NOMO-1 treated with dmso at 0.1 percent for 144 hours (cell line): ENCODE results near the gene EXD1.

Experiments
- DNase-seq: peaks from one replicate; lab custom pipeline; 2025; ENCODE audit not compliant: unreplicated experiment; lab: John Stamatoyannopoulos, UW

EXD1 gene

DNA sequence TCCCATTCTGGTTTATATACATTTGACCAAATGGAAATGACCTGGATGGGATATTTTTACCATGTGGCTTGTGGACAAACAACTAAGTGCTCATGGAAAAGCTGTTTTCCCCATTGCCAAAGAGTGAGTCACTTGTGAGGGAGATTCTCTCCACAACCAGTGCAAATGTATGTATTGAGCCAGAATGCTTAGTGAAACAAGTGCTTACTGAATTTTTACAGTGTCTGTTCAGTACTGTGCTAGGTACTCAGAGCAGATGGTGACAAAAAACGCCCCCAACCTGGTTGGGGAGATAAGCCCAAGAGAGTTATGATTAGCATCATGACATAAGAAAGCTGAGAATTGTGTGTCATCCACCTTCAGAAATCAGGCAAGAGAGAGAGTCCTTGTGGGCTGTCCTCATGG is 2.8 kb upstream of the EXD1 start:
- DNase-seq: no peak

DNA sequence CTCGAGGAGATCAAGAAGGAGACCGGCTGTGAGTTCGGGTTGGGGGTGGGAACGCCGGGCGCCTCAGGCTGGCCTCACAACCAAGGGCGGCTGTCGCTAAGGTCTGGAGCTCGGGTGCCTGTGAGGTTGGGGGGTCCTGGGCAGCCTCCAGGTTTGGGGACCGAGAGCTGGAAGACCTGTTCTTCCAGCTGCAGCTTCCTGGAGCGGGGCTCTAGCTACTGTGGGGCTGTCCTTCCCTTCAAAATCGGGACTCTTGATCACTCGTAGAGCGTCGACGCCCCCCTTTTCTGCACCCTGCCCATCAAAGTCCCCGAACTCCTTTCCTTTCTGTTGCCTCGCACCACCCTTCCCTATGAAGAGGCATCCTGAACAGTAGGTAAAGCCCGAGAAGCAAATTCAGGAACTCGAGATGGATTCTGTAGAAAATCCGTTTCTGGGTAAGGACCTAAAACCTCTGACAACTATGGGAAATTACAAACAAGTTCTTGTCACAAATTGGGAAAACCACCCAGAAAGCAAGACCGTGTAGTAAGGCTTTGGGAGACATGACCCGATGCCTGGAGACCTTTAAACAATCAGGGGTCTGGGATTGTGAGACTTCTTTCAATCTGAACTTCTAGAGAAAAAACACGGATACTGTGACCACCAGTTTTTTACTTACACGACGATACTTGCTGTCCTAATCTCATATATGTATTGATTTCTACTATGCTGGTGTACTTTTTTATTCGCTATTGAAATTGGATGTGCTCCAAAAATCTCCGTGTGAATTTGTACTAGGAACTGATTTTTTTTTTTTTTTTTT is 1.1 kb upstream of the EXD1 start:
- peak; percentile 69 for DNase-seq

DNA sequence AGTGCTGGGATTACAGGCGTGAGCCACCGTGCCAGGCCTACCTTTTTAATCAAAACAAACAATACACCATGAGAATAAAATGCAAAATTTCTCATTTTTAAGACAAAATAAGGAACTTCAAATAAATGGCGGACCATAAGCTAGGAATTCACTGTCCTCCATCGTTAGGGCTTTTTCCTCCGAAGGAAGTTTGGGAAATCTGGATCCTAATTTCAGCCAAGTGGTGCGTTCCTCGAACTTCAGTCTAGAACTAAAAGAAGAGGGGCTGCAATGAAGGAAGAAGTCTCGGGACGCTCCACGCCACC is 260 bp downstream of the EXD1 start:
- no peak for DNase-seq

DNA sequence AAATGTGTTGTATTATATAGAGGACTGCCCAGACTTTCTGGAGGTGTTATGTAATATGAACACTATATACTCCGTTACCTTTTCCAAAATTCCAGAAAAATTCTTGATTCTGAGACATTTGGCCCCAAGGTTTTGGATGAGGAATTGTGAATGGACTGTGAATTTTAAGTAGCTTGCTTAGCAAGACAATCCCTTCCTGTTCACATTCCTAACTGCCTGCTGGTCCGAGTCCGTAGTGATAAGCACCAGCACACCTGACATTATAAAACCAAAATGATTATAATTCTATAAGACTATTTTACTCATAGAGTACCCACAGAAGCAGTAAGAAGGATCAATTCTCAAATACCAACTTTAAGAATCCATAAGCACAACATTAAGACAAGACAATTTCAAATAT is 11.2 kb downstream of the EXD1 start:
- no peak for DNase-seq

DNA sequence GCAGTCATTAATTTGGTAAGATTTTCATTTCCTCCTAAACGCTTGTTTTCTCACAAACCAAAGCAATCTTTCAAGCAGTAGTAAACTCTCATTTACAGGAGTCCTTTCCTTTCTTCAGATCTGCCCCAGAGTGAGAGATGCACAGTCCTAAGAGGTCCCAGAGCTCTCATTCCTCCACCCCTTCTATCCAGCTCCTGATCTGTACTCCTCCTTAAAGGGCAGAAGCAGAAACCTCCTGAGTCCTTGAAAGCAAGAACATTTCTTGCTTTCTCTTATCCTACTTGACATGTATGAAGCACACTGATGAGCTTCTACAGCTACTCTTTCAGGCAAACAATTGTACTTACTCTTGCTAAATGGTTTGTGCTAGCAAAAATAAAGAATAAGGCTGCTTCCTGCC is 11.7 kb downstream of the EXD1 start:
- DNase-seq: no peak

DNA sequence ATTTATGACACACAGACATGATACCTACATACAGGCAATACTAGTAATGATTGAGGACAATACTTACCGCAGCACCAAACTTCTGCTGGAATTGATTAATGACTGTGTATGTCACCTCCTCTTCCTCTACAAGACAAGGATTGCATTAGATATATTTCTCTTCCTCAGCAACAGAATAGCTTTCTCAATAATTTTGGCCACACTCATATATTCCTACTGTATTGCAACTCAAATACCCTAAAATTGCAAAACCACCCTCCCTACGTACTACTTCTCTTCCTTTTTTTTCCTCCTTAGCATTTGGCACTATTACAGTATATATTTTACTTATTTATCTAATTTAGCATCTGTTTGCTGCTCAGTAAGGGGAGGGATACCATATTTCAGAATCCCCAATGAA is 14.8 kb downstream of the EXD1 start:
- peak; percentile 91 for DNase-seq

DNA sequence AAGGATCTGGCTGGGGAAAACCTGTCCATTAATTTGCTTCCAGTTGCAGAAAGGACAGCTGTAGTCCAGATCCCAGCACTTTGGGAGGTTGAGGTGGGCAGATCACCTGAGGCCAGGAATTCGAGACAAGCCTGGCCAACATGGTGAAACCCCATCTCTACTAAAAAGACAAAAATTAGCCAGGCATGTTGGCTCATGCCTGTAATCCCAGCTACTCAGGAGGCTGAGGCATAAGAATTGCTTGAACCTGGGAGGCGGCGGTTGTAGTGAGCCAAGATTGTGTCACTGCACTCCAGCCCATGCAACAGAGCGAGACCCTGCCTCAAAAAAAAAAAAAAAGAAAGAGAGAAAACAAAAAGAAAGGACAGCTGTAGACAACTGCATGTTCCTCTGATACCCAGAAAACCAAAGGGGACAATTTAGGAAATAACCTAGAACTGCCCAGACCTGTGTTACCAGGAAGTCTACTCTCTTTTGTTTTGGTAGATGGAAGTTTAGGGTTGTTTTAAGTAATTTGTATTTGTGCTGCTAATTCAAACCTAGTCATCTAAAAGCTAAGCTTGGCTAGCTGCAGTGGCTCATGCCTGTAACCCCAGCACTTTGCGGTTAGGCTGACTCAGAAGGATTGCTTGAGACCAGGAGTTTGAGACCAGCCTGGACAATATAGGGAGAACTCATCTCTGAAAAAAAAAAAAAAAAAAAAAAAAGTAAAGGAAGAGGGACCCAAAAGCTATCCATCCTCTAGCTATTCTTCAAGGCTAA is 22.7 kb downstream of the EXD1 start:
- DNase-seq: no peak

DNA sequence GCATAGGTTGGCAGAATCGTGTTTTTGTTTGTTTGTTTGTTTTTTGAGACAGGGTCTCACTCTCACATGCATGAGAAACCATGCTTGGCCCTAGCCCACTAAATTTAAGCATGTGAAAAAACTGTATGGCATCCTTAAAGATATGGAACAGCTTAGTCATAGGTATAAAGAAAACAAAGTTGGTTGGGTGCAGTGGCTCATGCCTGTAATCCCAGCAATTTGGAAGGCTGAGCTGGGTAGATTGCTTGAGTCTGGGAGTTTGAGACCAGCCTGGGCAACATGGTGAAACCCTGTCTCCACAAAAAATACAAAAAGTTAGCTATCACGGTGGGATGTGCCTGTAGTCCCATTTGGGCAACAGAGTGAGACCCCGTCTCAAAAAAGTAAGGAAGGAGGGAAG is 25.2 kb downstream of the EXD1 start:
- DNase-seq: no peak

DNA sequence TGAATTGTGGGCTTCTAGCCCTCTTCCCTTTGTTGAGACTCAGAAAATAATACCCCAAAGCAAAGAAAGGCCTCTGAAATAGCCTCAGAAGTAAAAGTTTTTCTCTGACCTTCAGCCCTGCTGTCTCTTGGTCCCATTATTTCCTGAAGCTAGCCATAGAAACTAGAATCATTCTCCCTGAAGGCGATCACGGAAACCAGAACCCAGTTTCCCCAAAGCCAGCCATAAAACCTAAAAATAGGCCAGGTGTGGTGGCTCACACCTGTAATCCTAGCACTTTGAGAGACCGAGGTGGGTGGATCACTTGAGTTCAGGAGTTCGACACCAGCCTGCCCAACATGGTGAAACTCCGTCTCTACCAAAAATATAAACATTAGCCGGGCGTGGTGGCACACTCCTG is 27.2 kb downstream of the EXD1 start:
- no peak for DNase-seq

DNA sequence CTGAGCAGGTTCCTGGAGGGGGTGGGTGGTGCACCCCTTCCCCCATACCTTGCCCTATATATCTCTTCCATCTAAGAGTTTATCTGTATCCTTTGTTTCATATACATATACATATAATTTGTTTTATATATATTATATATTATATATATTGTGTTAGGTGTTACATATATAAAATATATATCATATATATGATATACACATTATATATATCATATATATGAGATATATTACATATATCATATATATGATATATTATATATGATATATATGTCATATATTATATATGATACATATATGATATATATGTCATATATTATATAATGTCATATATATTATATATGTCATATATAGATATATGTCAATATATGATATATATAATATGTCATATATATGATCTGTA is 31.1 kb downstream of the EXD1 start:
- DNase-seq: no peak

DNA sequence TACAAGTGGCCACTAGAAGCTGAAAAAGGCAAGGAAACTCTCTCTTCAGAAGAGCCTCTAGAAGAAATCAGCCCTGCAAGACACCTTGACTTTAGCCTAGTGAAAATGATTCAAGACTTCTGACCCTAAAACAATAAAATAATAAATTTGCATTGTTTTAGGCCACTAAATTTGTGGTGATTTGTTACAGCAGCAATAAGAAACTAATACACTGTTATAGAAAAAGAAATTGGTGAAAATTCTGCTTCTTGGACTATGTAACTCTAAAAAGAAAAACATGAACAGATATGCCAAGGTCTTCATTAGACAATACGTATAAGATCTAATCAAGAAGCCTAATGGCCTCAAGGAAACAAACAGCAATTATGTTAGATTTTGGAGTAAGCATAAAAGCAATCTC is 36.1 kb downstream of the EXD1 start:
- DNase-seq: no peak

DNA sequence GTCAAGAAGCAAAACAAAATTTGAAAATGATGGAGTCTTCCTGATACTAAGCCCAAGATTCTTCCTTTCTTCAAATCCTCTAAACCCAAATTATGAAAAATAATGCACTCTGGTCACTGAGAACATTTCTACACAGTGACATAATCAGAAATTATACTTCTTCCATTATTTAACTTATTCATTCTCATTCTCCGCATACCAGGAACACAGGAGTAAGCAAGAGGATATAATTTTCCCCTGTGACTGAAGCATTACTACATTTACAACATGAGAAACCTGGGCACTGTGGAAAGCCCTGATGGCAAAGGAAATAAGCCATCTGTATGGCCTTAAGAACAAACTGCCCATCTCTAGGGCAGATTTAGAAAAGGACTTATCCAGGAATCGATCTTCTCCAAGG is 47.0 kb downstream of the EXD1 start:
- no peak for DNase-seq

DNA sequence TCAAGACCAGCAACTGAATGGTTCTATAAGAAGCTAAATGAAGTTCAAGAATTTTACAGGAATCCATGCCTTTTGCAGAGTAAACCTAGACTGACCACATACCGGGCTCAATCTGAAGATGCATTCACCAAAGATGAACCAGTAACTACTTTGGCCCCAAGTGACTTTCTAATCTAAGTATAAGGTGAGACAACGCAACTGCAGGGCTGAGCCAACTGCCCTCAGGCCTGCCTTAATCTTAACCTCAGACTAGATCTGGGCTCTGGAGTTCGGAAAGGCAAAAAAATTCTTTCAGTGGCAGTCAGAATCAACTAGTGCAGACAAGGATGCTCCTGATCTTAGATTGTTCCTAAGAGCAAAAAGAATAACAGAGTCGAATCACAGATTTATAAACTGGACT is 48.3 kb downstream of the EXD1 start:
- no peak for DNase-seq

DNA sequence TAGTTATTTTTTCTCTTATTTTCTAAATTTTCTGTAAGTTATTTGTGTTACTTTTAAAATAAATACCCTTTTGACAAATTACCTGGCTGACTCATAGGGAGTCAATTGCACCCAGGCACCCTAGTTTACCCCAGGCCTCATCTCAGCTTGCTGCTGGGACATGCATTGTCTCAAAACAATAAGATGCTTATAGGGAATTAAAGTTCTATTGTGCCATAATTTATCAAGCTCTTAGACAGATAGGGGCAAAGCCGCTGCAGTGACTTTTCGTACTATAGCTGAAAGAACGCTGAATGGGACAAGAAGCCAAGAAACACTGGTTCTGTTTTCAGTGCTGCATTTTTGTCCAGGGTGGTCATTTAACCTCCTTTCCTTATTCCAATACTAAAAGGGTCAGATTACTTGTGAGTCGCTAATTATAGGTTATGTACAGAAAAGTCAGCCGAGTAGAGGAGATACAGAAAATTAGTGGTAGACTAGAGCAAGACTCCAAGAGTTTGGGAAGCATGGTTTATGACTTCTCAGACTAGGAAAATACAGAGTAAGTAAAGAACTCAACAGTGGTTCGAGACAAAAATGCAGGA is 50.3 kb downstream of the EXD1 start:
- no peak for DNase-seq

DNA sequence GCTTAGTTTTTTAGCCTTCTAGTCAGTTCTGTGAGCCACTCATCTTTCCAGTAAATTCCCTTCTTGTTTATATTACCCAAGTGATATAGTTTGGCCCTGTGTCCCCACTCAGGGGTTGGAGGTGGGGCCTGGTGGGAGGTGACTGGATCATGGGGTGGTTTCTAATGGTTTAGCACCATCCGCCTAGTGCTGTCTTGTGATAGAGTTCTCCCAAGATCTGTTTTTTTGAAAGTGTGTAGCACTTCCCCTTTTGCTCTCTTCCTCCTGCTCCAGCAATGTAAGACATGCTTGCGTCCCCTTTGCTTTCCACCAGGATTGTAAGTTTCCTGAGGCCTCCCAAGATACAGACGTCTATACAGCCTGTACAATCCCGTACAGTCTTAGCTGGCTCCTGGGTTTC is 60.8 kb downstream of the EXD1 start:
- peak; percentile 36 for DNase-seq

DNA sequence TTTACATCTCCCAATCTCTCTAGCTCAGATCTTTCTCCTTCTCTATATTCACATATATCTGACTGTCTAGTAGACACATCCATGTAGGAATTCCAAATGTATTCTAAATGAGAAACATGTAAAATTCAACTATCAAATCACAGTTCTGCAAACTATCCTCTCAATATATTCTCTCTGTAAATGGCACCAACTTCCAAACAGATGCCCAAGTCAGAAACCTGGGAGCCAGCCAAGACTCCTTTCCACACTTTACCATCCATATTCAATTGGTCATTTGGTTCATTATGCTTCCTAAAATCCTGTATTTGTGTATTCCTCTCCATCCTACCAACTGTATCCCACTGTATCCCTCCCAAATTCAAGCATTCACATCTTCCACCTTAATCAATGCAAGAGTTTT is 61.5 kb downstream of the EXD1 start:
- DNase-seq: no peak

DNA sequence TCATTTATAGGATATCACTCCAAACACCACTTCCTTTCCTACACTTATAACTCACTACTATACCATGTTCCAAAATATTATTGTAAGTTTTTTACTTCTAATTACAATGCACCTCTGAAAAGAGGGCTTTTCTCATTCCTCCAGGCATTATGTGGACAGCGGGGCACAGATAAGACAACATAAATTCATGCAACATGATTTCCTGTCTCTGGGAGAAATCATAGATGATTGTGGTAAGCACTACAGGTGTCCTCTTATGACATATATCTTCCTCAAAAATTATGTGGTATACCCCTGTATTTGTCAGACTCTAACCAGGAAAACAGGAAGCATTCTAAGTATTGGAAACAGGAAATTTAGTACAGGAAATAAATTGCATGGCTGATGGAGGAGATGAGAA is 68.8 kb downstream of the EXD1 start:
- no peak for DNase-seq

DNA sequence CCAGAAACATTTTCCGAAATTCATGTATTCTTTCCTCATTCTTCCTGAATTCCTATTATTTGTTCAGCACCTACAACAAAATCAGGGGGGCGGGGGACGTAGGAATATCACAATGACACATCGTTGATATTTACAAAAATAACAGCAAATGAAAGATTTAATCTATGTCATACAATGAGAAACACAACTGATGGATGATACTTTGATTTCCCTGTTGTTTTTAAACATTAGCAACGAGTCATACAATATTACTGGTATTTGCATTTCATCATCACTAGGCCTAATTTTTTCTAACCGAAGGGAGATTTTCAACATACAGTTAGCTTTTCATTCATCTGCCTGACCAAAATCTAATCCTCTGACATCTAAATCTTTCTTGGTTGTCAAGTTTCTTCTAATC is 69.2 kb downstream of the EXD1 start:
- no peak for DNase-seq

DNA sequence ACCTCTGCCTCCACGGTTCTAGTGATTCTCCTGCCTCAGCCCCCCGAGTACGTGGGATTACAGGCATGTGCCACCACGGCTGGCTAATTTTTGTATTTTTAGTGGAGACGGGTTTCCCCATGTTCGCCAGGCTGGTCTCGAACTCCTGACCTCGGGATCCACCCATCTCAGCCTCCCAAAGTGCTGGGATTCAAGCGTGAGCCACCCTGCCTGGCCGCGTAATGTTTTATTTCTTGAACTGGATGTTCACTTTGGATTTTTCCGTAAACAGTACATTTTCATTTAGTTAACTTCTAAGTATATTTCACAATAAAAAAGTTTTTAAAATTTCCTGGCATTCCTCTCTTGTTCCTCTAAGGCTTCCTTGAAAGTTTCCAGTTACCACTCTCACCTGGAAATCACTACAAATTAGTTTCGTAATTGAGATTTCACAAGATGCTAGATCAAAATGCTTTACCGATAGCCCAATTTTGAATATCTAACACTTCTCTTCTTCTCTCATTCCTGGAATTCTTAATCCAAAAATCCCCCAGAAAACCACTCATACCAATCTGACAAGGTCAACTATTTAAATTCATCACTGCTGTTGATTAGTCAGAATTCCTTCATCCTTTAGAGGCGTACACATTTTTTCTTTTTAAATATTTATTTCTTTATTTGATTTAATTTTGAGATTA is 69.8 kb downstream of the EXD1 start:
- DNase-seq: no peak

DNA sequence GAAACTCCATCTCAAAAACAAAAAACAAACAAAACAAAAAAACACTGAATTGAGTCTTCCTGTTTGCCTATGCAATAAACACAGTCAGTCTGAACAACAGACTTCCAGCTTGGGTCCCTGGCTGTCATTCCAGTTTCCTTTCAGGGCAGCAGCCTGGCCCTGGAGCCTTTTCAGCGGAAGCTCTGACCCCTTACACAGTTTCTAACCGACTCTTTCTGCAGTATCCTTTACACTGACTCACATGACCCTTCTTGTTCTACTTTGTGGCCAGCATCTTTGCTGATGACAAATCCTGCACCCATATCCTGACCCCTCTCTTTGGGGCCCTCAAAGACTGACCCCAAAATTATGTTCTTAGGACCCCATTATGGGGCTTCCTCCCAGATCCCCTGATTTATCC is 76.1 kb downstream of the EXD1 start:
- DNase-seq: no peak

DNA sequence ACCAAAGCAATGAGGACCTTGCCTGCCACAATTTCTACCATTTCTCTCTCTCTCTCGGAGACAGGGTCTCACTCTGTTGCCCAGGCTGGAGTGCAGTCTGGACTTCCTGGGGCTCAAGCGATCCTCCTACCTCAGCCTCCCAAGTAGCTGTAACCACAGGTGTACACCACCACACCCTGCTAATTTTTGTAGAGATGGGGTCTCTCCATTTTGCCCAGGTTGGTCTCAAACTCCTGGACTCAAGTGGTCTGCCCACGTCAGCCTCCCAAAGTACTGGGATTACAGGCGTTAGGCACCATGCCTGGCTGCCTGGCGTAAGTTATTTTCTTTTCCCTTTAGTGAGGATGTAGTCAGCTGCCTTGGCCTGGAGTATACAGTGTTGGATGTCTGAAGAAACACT is 76.8 kb downstream of the EXD1 start:
- no peak for DNase-seq

DNA sequence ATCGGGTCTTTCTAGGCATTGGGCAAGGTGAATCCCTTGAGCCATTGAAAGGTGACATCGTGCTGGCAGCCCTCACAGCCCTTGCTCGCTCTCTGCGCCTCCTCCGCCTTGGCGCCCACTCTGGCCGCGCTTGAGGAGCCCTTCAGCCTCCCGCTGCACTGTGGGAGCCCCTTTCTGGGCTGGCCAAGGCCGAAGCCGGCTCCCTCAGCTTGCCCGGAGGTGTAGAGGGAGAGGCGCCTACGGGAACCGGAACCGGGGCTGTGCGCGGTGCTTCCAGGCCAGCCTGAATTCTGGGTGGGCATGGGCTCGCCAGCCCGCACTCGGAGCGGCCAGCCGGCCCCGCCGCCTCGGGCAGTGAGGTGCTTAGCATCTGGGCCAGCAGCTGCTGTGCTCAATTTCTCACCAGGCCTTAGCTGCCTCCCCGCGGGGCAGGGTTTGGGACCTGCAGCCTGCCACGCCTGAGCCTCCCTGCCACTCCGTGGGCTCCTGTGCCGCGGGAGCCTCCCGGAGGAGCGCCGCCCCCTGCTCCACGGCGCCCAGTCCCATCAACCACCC is 79.0 kb downstream of the EXD1 start:
- no peak for DNase-seq
